ENCODE data around the gene LCOR. TPM values are rescaled to one million over a fixed set of nuclear protein-coding genes. Genes with fewer than 3 reads are reported as not detected.

LCOR gene
- total RNA-seq, 3 donors from 2014 or later, result 19.4 to 53.6 (median 35.7) TPM

DNA sequence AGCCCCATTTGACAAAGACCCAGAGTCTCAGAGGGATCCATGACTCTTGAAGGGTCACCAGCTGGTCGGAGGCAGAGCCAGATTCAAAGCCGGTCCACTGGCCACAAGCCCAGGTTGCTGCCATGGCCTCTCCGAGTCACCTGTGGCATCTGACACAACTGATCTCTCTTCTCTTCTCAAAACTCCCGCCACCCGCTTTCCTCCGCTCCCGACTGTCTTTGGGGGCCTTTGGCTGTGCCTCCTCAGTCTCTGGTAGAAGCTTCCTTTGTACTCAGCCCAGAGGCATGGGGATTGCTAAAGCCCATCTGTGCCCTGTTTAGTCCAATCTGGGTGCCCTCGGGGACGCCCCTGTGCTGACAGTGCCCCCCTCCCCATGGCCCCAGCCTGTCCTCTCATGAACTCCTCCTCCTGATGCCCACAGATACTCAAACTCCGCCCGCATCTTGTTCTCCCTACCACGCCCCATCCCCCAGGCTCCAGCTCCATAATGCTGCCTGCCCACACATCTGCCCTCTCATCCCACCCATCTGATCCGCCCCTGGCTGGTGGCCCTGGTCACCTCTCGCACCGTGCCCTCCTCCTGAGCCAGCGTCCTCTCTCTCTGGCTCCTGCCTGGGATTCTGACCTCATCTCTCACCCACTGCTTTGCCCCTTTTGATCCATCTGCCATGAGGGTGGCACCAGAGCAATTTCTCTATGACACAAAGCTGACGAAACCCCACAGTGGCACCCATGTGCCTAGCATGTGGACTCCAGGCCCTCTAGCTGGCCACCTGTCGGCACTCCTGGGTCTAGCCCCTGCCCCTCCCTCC is 203.1 kb downstream of the LCOR start:
- no peak for DNase-seq (ENCODE audit: low spot score in 2 of 2)
- intact Hi-C loops (cut with DNase I; ENCODE audit: low total_unique reads), result no loop called here
- Histone ChIP-seq H3K27me3 (no peaks in the 10 kb centered on the region), H3K4me3 (no peak overlapping the region), H3K36me3 (no peaks in the 10 kb centered on the region), H3K9me3 (no peaks in the 10 kb centered on the region), H3K4me1 (peaks cover 0 to 5% of the 10 kb centered on the region in 2 donors), H3K27ac (no peak overlapping the region)
- TF ChIP-seq POLR2A (IDR thresholded peaks at IDR 0.05) (no peak), POLR2AphosphoS5 (IDR thresholded peaks at IDR 0.05) (no peak)
- TF ChIP-seq, protein P1, sequence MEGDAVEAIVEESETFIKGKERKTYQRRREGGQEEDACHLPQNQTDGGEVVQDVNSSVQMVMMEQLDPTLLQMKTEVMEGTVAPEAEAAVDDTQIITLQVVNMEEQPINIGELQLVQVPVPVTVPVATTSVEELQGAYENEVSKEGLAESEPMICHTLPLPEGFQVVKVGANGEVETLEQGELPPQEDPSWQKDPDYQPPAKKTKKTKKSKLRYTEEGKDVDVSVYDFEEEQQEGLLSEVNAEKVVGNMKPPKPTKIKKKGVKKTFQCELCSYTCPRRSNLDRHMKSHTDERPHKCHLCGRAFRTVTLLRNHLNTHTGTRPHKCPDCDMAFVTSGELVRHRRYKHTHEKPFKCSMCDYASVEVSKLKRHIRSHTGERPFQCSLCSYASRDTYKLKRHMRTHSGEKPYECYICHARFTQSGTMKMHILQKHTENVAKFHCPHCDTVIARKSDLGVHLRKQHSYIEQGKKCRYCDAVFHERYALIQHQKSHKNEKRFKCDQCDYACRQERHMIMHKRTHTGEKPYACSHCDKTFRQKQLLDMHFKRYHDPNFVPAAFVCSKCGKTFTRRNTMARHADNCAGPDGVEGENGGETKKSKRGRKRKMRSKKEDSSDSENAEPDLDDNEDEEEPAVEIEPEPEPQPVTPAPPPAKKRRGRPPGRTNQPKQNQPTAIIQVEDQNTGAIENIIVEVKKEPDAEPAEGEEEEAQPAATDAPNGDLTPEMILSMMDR (IDR thresholded peaks at IDR 0.05), result no peak

DNA sequence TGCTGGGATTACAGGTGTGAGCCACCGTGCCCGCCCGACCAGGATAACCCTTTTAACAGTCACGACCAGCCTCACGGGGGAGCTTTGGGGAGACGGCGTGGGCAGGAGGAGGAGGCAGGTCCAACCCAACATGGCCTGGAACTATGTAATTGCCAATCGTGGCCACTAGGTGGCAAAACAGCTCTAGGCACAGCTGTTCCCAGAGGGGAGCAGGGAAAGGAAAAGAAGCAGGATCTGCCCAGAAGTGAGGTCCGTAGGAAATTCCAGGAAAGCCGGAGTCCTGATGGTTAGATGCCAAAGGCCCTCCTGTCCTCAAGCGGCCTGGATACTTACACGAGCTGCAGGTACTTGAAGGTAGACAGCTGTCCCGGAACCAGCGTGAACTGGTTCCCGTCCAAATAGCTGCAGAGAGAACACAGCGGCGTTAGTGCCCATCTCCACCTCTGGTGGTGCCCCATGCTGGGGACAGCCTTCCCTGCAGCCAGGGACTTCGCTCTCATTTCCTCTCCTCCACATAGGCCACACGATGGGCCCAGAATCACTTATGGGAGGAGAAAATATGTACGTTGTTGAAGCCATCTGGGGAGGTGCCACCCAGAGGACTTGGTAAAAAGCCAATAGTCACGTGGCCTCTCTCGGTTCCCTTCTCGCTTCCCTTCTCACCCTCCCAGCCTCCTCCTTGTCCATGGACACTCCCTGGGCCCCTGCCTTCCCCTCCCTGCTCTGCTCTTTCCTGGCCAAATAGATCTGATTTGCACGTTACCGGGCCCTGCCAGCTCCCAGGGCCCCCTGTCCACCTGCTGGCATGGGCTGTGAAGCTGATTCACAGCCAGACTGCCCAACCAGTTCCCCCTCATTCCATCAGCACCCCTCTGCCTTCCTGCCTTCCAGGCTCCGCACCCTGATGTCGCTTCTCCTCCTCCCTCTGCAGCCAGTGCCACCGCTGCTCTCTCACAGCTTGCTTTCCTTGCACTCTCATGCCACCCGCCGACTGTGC is 205.6 kb downstream of the LCOR start:
- peak; percentile 41 to 66 for DNase-seq (ENCODE audit: low spot score in 2 of 2)
- Histone ChIP-seq H3K4me3 (peak overlapping the region; percentile 32 to 62 (median 44)), H3K36me3 (no peaks in the 10 kb centered on the region), H3K27me3 (no peaks in the 10 kb centered on the region), H3K9me3 (no peaks in the 10 kb centered on the region), H3K27ac (no peak overlapping the region), H3K4me1 (peaks cover 0 to 5% of the 10 kb centered on the region in 2 donors)
- TF ChIP-seq POLR2A (IDR thresholded peaks at IDR 0.05), result no peak
- TF ChIP-seq, protein P1 (IDR thresholded peaks at IDR 0.05), result peak; percentile 73 to 89 (median 84)
- intact Hi-C loops (cut with DNase I; ENCODE audit: low total_unique reads), result no loop called here

DNA sequence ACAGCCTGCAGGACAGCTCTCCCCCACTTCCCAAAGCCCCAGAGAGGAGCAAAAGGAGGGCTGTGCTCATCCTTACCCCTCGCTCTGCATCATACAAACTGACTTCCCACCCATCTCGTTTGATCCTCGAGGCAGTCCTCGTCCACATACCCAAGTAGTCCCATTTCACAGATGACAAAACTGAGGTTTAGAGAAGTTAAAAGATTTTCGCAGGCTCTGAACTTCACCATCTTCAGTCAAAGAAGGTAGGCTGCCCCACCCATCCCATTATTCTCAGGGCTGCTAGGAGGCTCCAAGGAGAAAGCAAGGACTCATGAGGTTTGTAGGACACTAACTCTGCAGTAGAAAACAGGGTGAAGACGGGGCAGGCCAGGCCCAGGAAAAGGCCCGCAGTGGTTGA is 206.6 kb downstream of the LCOR start:
- no peaks in the 10 kb centered on the region for H3K36me3 ChIP-seq
- no peak overlapping the region for H3K4me3 ChIP-seq
- no peak for TF ChIP-seq POLR2AphosphoS5 (IDR thresholded peaks at IDR 0.05)
- peaks cover 0 to 5% of the 10 kb centered on the region in 2 donors for H3K4me1 ChIP-seq
- intact Hi-C loops (cut with DNase I; ENCODE audit: low total_unique reads), result no loop called here
- no peaks in the 10 kb centered on the region for H3K27me3 ChIP-seq
- no peak for DNase-seq (ENCODE audit: low spot score in 2 of 2)
- no peak overlapping the region for H3K27ac ChIP-seq
- H3K9me3 ChIP-seq, result no peaks in the 10 kb centered on the region

DNA sequence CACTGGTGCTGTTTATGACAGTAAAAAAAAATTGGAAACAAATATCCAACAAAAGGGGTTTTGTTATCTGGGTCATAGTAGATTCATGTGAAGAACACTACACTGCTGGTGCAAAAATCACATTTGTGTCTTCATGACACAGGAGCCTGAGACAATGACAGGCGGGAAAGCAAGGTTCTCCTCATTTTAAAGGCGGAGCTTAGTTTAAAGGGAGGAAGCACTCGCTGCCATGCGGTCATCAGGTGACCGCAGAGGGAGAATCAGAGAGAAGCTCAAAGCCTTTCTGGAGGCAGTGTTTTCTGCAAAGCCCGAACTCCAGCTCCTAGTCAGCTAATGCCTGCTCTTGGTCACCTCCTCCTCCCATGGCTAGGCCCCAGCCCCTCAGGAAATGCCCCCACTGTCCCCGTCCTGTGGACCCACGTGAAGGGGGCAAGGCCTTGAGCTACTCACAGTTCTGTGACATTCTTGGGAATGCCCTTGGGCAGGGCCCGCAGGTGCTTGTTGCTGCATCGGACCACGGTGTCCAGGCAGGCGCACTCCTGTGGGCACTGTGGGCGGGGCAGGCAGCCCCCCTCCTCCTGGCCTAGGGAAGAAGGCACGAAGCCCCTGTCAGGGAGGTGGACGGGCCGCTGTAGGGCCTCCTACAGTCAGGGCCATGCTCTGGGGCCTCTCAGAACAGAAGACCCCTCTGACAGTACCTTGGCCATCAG is 207.6 kb downstream of the LCOR start:
- Histone ChIP-seq H3K36me3 (no peaks in the 10 kb centered on the region), H3K27ac (no peak overlapping the region), H3K4me3 (no peak overlapping the region), H3K4me1 (peaks cover 0 to 5% of the 10 kb centered on the region in 2 donors), H3K27me3 (no peaks in the 10 kb centered on the region), H3K9me3 (no peaks in the 10 kb centered on the region)
- TF ChIP-seq POLR2A (IDR thresholded peaks at IDR 0.05) (no peak), POLR2AphosphoS5 (IDR thresholded peaks at IDR 0.05) (no peak)
- TF ChIP-seq, protein P1 (IDR thresholded peaks at IDR 0.05), result no peak
- intact Hi-C loops (cut with DNase I; ENCODE audit: low total_unique reads), result no loop called here
- no peak for DNase-seq (ENCODE audit: low spot score in 2 of 2)

DNA sequence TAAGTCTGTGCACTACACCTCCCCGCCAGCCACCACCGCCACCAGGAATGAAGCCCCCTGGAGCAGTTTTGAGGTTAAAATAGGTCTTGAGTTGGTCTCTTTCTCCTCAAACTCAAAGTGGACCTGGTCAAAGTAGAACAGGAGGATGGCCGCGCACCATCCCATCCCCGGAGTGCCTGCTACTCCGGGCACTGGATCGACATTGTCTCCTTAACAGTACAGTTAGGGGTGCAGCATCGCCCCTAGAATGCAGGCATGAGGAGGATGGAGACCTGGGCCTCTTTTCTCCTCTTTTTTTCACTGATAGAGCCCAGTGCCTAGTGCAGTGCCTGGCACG is 208.1 kb downstream of the LCOR start:
- intact Hi-C loops (cut with DNase I; ENCODE audit: low total_unique reads), result no loop called here

More for the DNA sequence above, 208.1 kb downstream of the LCOR start:
- Histone ChIP-seq H3K4me3 (no peak overlapping the region), H3K27ac (no peak overlapping the region), H3K27me3 (no peaks in the 10 kb centered on the region), H3K9me3 (no peaks in the 10 kb centered on the region), H3K36me3 (no peaks in the 10 kb centered on the region), H3K4me1 (peaks cover 0 to 5% of the 10 kb centered on the region in 2 donors)
- no peak for DNase-seq (ENCODE audit: low spot score in 2 of 2)
- no peak for TF ChIP-seq POLR2A (IDR thresholded peaks at IDR 0.05)
- no peak for TF ChIP-seq POLR2AphosphoS5 (IDR thresholded peaks at IDR 0.05)
- TF ChIP-seq, protein P1 (IDR thresholded peaks at IDR 0.05), result no peak
